EL (cell line): ENCODE results near the gene OR56A1.
"Not testable (repeated sequence)": the region's sequence is repeated elsewhere in the genome, so short reads cannot be mapped to it uniquely, and the experiment has no call there.

Source experiments
- DNase-seq: peaks from one replicate; pipeline ENCODE4 v3.0.0-alpha.2; 2016

Gene OR56A1, protein sequence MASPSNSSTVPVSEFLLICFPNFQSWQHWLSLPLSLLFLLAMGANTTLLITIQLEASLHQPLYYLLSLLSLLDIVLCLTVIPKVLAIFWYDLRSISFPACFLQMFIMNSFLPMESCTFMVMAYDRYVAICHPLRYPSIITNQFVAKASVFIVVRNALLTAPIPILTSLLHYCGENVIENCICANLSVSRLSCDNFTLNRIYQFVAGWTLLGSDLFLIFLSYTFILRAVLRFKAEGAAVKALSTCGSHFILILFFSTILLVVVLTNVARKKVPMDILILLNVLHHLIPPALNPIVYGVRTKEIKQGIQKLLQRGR

DNA sequence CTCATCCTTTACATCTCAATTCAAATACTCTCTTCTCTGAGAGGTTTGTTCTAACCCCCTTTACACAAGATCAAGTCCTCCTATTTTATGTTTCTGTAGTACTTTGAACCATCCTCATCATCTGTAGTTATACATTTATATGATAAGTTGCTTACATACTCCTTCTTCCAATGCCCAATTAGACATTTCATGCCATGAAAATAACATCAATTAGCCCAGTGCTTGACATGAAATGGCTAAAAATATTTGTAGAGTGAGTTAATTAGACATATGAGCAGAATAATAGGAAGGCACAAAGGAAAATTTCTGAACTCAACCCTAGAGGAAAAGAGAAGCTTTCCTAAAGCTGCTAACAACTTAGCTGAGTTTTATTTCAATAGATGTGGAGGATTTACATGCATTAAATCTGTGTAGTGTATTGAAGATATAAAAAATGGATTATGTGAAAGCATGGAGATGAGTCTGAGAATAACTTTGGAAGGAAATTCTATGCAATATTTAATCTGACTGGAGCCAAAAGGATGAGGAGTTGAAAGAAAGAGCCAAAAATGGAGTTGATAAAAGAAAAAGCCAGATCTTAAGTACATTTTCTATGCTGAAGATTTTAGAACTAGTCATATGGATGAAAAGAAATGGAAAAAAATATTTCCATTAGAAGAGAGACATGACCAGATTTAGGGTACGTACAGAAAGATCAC lies at the start of gene OR56A1:
TSS of gene OR56A1 (minus strand) at position 51 of the 698 bp plus-strand sequence. CDS start 3,066 bp downstream, outside the sequence.
- no peak for DNase-seq

GRCh38 chr11:6079463-6079862 lies 48.9 kb upstream of the OR56A1 start:
- no peak for DNase-seq

DNA sequence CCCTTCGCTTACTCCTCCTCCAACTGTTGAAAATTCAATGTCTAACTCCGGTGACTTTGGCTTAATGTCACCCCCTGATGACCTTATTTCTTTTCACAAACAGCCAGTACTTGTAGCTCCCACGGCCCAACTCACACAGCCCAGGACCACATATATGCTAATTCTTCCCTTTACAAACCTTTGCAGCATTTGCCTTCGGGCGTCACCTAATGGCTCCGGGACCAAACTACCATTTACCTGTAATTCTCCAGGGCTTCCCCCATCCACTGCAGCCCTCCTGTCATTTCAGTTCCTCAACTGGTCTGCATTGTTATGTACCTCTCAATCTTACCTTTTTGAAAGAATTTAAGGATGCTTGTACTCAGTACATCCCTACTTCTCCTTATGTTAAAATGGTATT lies 47.2 kb upstream of the OR56A1 start:
- DNase-seq, result no peak

GRCh38 chr11:6076443-6076842 lies 45.9 kb upstream of the OR56A1 start:
- not testable (repeated sequence) for DNase-seq

GRCh38 chr11:6067502-6067901 lies 36.9 kb upstream of the OR56A1 start:
- DNase-seq, result no peak

GRCh38 chr11:6062691-6063358 lies 32.3 kb upstream of the OR56A1 start:
- DNase-seq, result no peak

DNA sequence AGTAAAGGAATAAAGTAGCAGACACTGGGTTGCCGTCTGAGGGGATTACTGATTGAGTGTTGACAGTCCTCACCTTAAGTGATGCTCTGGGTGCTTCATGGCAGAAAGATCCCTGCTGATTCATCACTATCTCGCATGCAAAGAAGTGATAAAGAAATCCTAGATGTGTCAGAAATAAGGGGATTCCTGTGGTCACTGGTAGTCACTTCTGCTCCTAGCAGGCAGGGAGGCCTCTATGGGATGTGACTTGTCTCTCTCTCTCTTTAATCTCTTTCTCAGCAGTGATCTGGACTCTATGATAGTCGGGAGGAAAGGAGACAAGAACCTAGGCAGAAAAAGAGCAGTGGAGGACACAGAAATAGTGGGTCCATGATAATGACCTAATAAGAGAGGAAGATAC lies 30.9 kb upstream of the OR56A1 start:
- no peak for DNase-seq

DNA sequence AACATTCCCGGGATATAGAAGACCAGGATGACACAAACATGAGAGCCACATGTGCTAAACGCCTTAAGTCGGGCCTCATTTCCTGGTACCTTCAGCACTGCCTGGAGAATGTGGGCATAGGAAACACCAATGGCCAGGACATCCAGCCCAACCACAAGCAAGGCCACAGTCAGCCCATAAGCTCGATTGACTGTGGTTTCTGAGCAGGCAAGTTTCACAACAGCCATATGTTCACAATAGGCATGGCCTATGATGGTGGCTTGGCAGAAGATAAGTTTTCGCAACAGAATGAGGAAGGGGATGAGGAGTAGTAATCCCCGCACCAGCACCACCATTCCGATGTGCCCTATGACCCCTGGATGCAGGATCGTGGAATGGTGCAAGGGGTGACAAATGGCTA lies 26.9 kb upstream of the OR56A1 start:
- no peak for DNase-seq

DNA sequence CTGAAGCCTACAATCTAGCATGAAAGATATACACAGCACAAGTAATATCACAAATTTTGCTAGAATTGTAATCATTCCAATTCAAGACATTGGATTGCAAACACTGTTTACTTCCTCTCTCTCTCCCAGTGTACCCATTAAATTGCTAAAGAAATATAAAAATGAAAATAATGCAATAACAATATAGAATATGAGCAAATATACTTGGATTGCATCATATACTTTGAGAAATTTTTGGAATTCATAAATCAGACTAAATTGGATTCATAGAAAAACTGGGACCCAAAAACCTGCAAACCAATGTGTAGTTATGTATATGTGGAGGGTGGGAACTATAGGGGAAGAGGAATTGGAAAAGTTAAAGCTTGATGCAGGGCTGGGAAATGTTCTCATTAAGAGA lies 25.0 kb upstream of the OR56A1 start:
- no peak for DNase-seq

DNA sequence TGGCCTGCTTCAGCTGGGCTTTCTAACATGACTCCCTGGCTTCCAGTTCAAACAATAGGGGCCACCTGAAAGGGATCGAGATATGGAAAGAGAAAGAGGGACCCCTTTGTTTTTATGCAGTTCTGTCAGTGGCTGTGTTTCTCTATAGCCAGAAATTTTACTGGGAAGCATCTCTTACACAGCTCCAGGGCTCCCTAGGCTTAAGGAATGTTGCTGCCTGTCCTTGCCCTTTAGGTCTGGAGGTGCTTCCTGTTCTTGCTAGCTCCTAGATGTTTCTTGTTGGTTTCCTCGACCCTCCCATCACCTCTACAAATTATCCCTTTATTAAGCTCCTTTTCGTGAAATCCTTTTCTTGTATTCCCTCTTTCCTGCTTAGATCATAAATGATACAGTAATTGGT lies 21.8 kb upstream of the OR56A1 start:
- DNase-seq, result no peak

DNA sequence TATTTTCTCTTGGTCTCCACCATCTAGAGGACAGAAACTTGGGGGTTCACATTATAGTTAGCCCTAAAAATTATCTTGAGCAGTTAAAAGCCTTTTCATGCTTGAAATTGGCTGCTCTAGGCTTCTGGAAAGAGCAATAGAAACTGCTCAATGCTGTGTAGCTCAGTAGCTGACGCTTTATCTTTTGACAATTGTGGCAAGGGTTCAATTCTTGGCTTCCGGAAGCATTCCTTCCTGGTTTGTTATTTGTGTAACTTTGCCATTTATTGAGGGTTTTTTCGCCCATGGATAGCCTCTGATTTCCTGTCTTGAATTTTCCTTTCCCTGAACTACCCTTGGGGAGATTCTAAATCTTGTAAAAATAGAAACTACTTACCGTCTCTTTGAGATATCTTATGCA lies 10.3 kb upstream of the OR56A1 start:
- no peak for DNase-seq

GRCh38 chr11:6027501-6027900 lies 3.1 kb downstream of the OR56A1 start:
- peak; percentile 5 for DNase-seq

- DNase-seq, result no peak
These were observed 5.5 kb downstream of the OR56A1 start for GRCh38 chr11:6025056-6025455.

- peak; percentile 20 for DNase-seq
These were observed 7.6 kb downstream of the OR56A1 start for GRCh38 chr11:6022956-6023355.

GRCh38 chr11:6013042-6013441 lies 17.5 kb downstream of the OR56A1 start:
- no peak for DNase-seq

DNA sequence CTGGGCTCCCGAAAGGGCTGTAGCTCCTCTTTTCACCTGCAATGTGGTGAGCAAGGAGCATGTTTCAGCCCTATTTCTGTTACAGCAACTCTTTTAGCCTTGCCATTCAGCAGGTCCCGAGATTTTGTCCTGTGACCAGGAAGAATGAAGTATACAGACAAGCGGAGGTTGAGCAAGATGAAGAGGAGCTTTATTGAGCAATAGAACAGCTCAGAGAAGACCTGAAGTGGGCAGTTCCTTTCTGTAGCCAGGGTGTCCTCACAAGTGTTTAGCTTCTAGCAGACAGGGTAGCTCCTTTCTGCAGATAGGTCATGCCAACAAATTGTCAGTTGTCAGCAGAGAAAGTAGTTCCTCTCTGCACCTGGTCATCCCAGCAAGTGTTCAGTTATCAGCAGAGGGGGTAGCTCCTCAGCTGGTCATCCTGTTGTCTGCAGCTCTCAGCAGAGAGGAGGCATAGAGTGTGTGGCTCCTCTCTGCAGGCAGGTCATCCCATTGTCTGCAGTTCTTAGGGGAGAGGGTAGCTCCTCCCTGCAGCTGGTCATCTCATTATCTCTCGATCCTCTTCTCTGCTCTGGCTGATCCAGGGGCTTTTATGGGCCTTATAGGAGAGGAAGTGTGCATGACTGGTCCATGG lies 18.4 kb downstream of the OR56A1 start:
- DNase-seq, result no peak

DNA sequence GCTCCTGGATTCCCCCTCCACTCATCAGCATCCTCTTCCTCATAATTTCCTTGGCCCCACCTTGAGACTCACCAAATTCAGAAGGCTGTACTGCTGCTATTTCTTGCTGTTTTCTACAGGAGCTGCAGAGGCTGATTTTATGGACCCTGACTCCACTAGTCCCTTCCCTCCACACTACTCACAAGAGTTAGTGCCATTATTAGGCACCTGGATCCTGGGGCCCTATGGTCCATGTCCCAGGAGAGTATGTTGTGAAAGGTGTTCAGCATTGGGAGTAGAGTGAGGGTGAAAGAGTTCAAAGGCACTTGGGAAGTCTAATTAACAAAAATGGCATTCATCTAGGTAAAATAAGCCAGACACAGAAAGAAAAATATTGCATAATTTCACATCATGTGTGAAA lies 23.7 kb downstream of the OR56A1 start, which contains the start of gene OR56A4:
TSS of gene OR56A4 (minus strand) at position 101 of the 400 bp plus-strand sequence. CDS start 3,954 bp downstream, outside the sequence.
- no peak for DNase-seq

- no peak for DNase-seq
These were observed 24.2 kb downstream of the OR56A1 start for GRCh38 chr11:6006395-6006794.

DNA sequence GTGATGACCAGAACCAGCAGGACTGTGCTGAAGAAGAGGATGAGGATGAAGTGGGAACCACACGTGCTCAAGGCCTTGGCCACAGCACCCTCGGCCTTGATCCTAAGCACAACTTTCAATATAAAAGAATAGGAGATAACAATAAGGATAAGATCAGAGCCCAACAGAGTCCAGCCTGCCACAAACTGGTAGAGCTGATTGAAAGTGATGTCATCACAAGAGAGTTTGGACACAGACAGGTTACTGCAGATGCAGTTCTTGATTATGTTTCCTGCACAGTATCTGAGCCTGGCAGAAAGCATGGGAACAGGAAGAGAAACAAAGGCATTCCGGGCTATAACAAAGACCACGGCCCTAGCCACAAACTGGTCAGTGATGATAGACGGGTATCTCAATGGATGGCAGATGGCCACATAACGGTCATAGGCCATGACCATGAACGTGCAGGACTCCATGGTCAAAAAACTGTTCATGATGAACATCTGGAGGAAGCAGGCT lies 28.3 kb downstream of the OR56A1 start:
- DNase-seq, result no peak

- DNase-seq, result no peak
These were observed 35.8 kb downstream of the OR56A1 start for GRCh38 chr11:5994791-5995190.

GRCh38 chr11:5992604-5993251 lies 37.8 kb downstream of the OR56A1 start:
- peak; percentile 20 for DNase-seq

GRCh38 chr11:5992150-5992549 lies 38.4 kb downstream of the OR56A1 start:
- no peak for DNase-seq

DNA sequence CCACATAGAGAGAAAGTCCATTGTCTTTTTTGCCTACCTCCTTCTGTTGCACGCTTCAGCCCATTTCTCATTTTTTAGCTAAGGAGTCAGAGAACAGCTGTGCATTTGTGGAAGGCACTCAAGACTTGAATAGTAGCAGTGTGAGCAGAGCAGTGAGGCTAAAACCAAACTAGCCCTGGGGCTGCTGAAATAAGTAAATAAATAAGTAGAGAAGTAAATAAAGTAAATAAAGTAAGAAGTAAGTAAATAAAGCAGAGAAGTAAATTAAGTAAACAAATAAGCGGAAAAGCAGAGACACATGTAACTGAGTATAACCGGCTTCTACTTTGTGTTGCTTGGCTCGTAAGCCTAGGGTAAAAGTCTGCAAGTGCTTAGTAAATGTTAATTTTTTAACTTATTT lies 41.4 kb downstream of the OR56A1 start:
- DNase-seq, result no peak
